Tibial nerve (tissue), 4 donors: ENCODE data around the gene HAGHL.

Experiments
- CTCF ChIP-seq, 5 experiments: fragments of 200-600 bp in 3 of 5; fragments of 450-650 bp in 2 of 5; sonication (generic) in 3 of 5; IDR thresholded peaks; one replicate each; pipeline ENCODE4 v1.5.1; 2016 to 2019; ENCODE audit warnings: antibody characterized with exemption in 5 of 5, mild to moderate bottlenecking in 3 of 5, moderate library complexity in 2 of 5
- EP300 ChIP-seq, 2 donors: sonication (generic); formaldehyde crosslinking; IDR thresholded peaks; one replicate each; pipeline ENCODE4 v1.6.1; 2017; ENCODE audit warnings: antibody characterized with exemption in 2 of 2, mild to moderate bottlenecking in 1 of 2
- POLR2A ChIP-seq, 2 donors: fragments of 450-650 bp; IDR thresholded peaks; one replicate each; pipeline ENCODE4 v1.6.1; 2017; ENCODE audit warnings: antibody characterized with exemption in 2 of 2, mild to moderate bottlenecking in 2 of 2, moderate library complexity in 2 of 2

GRCh38 chr16:680967-681745 lies 45.8 kb upstream of the HAGHL start:
- TF ChIP-seq POLR2A (IDR thresholded peaks at IDR 0.05) (no peak), CTCF (IDR thresholded peaks at IDR 0.05) (no peak), EP300 (IDR thresholded peaks at IDR 0.05) (no peak)
